ENCODE measurements around the gene ARCN1.

ARCN1 gene

DNA sequence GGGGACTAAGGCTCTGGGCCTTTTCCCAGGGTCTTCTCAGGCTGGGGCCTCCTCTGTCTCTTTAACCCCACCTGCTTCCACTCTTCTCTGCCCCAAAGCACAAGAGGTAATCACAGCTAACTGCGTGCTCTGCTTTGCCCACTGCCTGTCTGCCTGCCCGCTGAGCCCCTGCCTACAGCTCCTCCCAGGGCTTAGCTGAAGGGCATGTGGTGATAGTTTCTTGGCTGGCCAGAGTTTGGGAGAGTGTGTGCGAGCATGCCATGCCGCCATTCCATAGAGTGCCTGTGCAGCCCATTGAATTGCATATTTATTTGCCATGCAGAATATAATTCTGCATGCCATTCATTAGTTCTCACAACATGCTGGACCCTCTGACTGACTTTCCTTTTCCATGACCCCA lies 67.7 kb downstream of the ARCN1 start:
- DNase-seq, result no peak

DNA sequence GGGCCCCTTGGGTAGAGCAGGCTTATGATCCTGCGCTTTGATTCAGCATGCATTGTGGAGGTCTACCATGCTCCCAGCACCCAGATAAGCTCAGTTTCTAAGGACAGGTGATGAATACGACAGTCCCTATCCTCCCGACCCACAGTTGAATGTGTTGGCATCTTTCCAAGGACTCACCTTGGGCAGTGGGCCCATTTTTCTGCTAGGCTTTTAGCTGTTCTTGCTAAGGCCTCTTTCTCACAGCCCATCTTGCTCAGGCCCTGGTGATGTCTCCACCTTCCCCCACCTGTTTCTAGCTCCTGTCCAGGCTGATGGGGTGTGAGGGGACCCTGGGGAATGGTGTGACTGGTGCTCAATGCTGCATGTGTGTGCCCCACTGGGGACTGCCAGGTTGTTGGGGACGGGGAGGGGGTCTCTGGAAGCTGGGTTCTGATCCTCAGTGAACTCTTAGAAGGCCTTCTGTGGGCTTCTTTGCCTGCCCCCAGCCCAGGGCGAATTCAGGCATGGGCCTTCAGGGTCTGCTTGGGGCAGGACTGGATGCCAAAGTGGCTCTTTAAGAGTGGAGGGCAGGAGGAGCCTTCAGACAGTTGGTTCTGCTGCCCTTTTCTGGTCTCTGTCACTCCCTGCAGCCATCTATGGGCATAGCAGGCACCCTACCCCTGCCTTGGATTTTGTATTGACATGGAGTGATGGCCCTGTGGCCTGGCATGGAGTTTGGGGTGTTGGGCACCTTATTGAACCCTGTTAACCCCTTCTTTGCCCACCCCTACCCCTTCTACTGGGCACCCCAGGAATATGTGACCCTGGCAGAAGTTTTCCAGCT lies 68.3 kb downstream of the ARCN1 start:
- DNase-seq, result no peak

GRCh38 chr11:118641397-118642019 lies 69.3 kb downstream of the ARCN1 start:
- DNase-seq, result no peak

DNA sequence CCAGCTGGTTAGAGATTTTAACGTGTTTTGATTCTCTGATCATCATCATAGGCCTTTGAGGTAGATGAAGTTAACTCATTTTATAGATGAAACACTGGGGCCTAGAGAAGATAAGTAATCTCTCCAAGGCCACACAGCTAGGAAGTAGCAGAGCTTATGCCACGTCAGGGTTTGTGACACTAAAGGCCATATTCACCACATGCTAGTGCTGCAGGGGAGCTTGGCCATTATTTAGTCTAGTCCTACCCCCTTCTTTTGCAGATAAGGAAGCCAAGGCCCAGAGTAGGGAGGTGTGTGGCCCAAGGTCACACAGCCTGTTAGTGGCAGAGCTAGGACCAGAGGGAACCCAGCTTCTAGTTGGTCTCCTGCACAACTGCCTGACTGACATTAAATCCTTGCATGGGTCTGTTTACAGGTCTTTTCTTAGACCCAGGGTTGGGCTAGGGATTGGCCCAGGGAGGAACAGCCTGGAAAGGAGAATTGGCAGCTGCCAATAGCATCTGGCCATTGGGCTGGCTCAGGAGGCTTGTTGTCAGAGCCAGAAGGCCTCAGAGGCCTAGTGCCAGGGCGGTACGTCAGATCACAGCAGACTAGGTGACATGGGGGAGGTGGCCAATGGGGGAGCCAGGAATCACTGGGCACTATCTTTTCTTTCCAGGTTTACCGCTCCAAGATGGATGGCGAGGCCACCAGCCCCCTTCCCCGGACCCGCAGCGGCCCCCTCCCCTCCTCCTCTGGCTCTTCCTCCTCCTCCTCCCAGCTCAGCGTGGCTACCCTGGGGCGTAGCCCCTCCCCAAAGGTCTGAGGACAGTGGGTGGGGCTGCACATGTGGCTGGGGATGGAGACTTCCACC lies 71.2 kb downstream of the ARCN1 start:
- DNase-seq, result no peak

- no peak for DNase-seq
Observed at GRCh38 chr11:118643995-118644345, 71.8 kb downstream of the ARCN1 start.

DNA sequence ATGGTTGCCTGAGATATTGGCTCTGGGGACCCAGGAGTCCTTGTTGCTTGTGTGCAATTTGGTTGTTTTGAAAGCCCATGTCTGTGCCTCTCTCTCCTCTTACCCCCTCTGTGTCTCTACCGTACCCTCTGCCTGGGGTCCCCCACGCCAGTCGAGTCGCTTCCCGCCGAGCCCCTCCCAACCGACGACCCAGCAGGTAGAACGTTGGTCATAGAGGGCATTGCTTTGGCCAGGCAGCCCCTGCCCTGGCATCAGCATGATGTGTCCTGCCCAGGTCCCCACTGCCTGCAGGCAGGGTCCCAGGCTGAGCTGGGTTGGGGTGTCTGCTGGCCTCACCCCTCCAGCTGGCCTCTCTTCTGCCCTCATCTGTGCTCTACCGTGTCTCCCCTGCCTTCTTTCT lies 72.3 kb downstream of the ARCN1 start:
- no peak for DNase-seq

DNA sequence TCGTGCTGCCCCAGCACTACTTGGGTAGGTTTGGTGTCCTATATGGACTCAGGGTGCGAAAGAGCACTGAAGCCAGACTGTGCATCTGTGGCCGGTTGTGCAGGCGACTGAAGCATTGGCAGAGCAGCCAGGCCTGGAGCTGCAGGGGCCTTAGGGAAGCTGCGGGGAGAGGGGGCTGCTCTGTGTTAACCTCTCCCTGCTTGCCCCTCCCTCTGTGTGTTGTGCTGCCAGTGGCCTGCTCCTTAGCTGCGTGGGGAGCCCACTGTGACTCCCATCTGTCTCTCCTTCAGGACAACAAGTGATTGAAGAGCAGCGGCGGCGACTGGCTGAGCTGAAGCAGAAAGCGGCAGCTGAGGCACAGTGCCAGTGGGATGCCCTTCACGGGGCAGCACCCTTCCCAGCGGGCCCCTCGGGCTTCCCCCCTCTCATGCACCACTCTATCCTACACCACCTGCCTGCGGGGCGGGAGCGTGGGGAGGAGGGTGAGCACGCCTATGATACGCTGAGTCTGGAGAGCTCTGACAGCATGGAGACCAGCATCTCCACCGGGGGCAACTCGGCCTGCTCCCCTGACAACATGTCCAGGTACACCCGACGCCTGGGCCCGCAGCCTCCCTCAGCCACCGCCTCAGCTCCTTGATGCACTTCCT lies 73.0 kb downstream of the ARCN1 start:
- no peak for DNase-seq

DNA sequence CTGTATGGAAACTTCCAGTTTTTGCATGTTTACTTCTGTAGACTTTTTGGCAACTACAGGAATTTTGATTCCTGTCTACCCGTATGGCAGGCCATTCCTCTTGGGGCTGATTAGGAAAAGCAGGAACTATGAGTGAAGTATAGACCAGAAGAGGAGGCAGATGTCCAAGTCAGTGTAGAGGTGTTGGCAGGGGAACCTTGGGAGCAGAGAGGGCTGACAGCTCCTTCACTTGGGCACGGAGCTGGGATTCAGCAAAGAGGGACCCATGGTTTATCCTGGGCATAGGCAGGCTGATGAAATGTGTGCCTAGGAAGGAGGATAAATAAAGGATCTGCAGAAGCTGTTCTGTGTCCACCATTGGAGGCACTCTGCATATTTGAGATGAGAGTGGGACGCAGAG lies 74.2 kb downstream of the ARCN1 start:
- no peak for DNase-seq

GRCh38 chr11:118648291-118648690 lies 76.1 kb downstream of the ARCN1 start:
- DNase-seq, result no peak

GRCh38 chr11:118649941-118650340 lies 77.7 kb downstream of the ARCN1 start:
- DNase-seq, result no peak

GRCh38 chr11:118650366-118650765 lies 78.2 kb downstream of the ARCN1 start:
- no peak for DNase-seq

- DNase-seq, result no peak
Observed at GRCh38 chr11:118651820-118652219, 79.6 kb downstream of the ARCN1 start.
